NT2/D1 (cell line): Measurements from ENCODE around the gene RBP7.

Experiments
- YY1 ChIP-seq: IDR thresholded peaks from 2 replicates; pipeline ENCODE4 v1.6.1; 2011; ENCODE audit not compliant: insufficient read length, insufficient read depth
- ZNF274 ChIP-seq: IDR thresholded peaks from 2 replicates; pipeline ENCODE4 v1.6.1; 2011; ENCODE audit warnings: mild to moderate bottlenecking, low read depth, low read length

GRCh38 chr1:9990944-9991343 is 6.1 kb upstream of the RBP7 start:
- no peak for TF ChIP-seq YY1
- TF ChIP-seq ZNF274: no peak
